PFSK-1 (cell line): ENCODE data around the gene NIT1.

Source experiments
- FOXP2 ChIP-seq: optimal IDR thresholded peaks from 2 replicates; pipeline ENCODE3; 2011; ENCODE audit warnings: borderline replicate concordance, control low read depth, inconsistent platforms; ENCODE audit not compliant: insufficient read depth; ENCODE audit errors: extremely low read length, extremely low read depth
- POLR2AphosphoS5 ChIP-seq: IDR thresholded peaks from 2 replicates; pipeline ENCODE4 v1.6.1; 2012; ENCODE audit warnings: low read depth, mild to moderate bottlenecking, control low read depth, low read length, moderate library complexity
- REST ChIP-seq, 2 experiments: IDR thresholded peaks; 2 replicates each; pipeline versions ENCODE4 v1.6.1 to v1.8.0; 2011 to 2012; ENCODE audit warnings: low read depth in 2 of 2, low read length in 2 of 2, control low read depth in 1 of 2, inconsistent platforms in 1 of 2, mild to moderate bottlenecking in 1 of 2, moderate library complexity in 1 of 2; ENCODE audit not compliant: insufficient read depth in 1 of 2
- SIN3A ChIP-seq: IDR thresholded peaks from 2 replicates; pipeline ENCODE4 v1.6.1; 2012; ENCODE audit warnings: mild to moderate bottlenecking, low read length, moderate library complexity, borderline replicate concordance; ENCODE audit not compliant: insufficient read depth
- TAF1 ChIP-seq: IDR thresholded peaks from 2 replicates; pipeline ENCODE4 v1.6.1; 2012; ENCODE audit warnings: low read length, control low read depth, borderline replicate concordance; ENCODE audit not compliant: insufficient read depth

The NIT1 gene

GRCh38 chr1:161098210-161099068 lies 19.5 kb upstream of the NIT1 start, which contains the start of gene KLHDC9:
KLHDC9 (plus strand) TSS chr1:161098361; CDS start chr1:161098536, 175 bp downstream.
- TF ChIP-seq POLR2AphosphoS5, result no peak

GRCh38 chr1:161099090-161099802 lies 18.7 kb upstream of the NIT1 start:
- TF ChIP-seq FOXP2, result no peak
- no peak for TF ChIP-seq SIN3A
- peak; percentile 13; the same call in 1 of the 2 replicates for TF ChIP-seq POLR2AphosphoS5

GRCh38 chr1:161100556-161100955 lies 17.3 kb upstream of the NIT1 start:
- TF ChIP-seq SIN3A (no peak), REST (IDR thresholded peaks at IDR 0.05; ENCODE audit: insufficient read depth in 1 of 2, low read depth in 2 of 2, low read length in 2 of 2) (no peak), TAF1 (no peak), POLR2AphosphoS5 (no peak), FOXP2 (no peak)

GRCh38 chr1:161106431-161106830 lies 11.5 kb upstream of the NIT1 start:
- no peak for TF ChIP-seq FOXP2
- no peak for TF ChIP-seq REST (IDR thresholded peaks at IDR 0.05; ENCODE audit: insufficient read depth in 1 of 2, low read depth in 2 of 2, low read length in 2 of 2)
- TF ChIP-seq SIN3A, result no peak
- no peak for TF ChIP-seq POLR2AphosphoS5
- no peak for TF ChIP-seq TAF1

GRCh38 chr1:161111117-161111516 lies 6.8 kb upstream of the NIT1 start:
- TF ChIP-seq POLR2AphosphoS5, result no peak

GRCh38 chr1:161111527-161111926 lies 6.4 kb upstream of the NIT1 start:
- TF ChIP-seq FOXP2, result no peak
- TF ChIP-seq POLR2AphosphoS5, result no peak
- TF ChIP-seq TAF1, result no peak
- no peak for TF ChIP-seq SIN3A
- no peak for TF ChIP-seq REST (IDR thresholded peaks at IDR 0.05; ENCODE audit: insufficient read depth in 1 of 2, low read depth in 2 of 2, low read length in 2 of 2)

GRCh38 chr1:161113915-161114314 lies 4.0 kb upstream of the NIT1 start:
- no peak for TF ChIP-seq FOXP2
- TF ChIP-seq REST (IDR thresholded peaks at IDR 0.05; ENCODE audit: insufficient read depth in 1 of 2, low read depth in 2 of 2, low read length in 2 of 2), result no peak
- no peak for TF ChIP-seq SIN3A
- TF ChIP-seq POLR2AphosphoS5, result no peak
- no peak for TF ChIP-seq TAF1
